K562 (cell line): ENCODE measurements around the gene LMBR1L. TPM values are rescaled to one million over a fixed set of nuclear protein-coding genes. Genes with fewer than 3 reads are reported as not detected.

Source experiments
- ATF7 ChIP-seq: fragments of 450-650 bp; IDR thresholded peaks from 2 replicates; pipeline ENCODE4 v1.7.1; 2014; ENCODE audit warnings: mild to moderate bottlenecking, moderate library complexity
- BDP1 ChIP-seq: IDR thresholded peaks from 3 replicates; pipeline ENCODE4 v1.6.1; 2011; ENCODE audit not compliant: insufficient read length, insufficient read depth
- CCAR2 ChIP-seq: fragments of 200-400 bp; formaldehyde crosslinking; IDR thresholded peaks from 2 replicates; pipeline ENCODE4 v1.6.1; 2017; ENCODE audit warnings: mild to moderate bottlenecking, low read depth, low read length
- CEBPB ChIP-seq: fragments of 450-650 bp; IDR thresholded peaks from 2 replicates; pipeline ENCODE4 v1.6.1; 2016; ENCODE audit warnings: missing genetic modification characterization, missing compliant biosample characterization
- HDAC6 ChIP-seq: IDR thresholded peaks from 2 replicates; pipeline ENCODE4 v1.6.1; 2012; ENCODE audit warnings: low read depth, mild to moderate bottlenecking, control low read depth, inconsistent platforms, low read length, moderate library complexity
- HMG20A ChIP-seq: fragments of 450-650 bp; formaldehyde crosslinking; conservative IDR thresholded peaks from 2 replicates; pipeline ENCODE4 v1.4.0; 2020; ENCODE audit warnings: mild to moderate bottlenecking, mixed read lengths
- KDM5B ChIP-seq: fragments of 200-600 bp; sonication (generic); IDR thresholded peaks from 2 replicates; pipeline ENCODE4 v1.6.1; 2012; ENCODE audit warnings: low read depth, mild to moderate bottlenecking, moderate library complexity, low read length, control low read depth, inconsistent platforms; ENCODE audit not compliant: insufficient replicate concordance
- LCOR ChIP-seq: sonication (generic); formaldehyde crosslinking; IDR thresholded peaks from 2 replicates; pipeline ENCODE4 v1.8.0; 2022; ENCODE audit warnings: mild to moderate bottlenecking, missing genetic modification reagents
- MEF2A ChIP-seq: IDR thresholded peaks from 2 replicates; pipeline ENCODE4 v1.6.1; 2011; ENCODE audit warnings: low read depth, mild to moderate bottlenecking, low read length, moderate library complexity; ENCODE audit not compliant: control insufficient read depth
- NCOR1 ChIP-seq: fragments of 450-650 bp; IDR thresholded peaks from 2 replicates; pipeline ENCODE4 v1.6.1; 2016; ENCODE audit warnings: mild to moderate bottlenecking, moderate library complexity
- NONO ChIP-seq, 2 experiments: fragments of 200-400 bp in 1 of 2; fragments of 450-650 bp in 1 of 2; formaldehyde crosslinking in 1 of 2; IDR thresholded peaks; 2 replicates each; pipeline ENCODE4 v1.6.1; 2017; ENCODE audit warnings: low read depth in 2 of 2, mild to moderate bottlenecking in 2 of 2, moderate library complexity in 2 of 2, low read length in 1 of 2
- NR4A1 ChIP-seq, 2 experiments: fragments of 250-450 bp in 1 of 2; fragments of 450-650 bp in 1 of 2; sonication (Bioruptor Pico) in 1 of 2; IDR thresholded peaks; 2 replicates each; pipeline versions ENCODE4 v1.4.0 to v1.6.1; 2016 to 2020; ENCODE audit warnings: mild to moderate bottlenecking in 2 of 2, missing compliant biosample characterization in 1 of 2, missing genetic modification characterization in 1 of 2, moderate library complexity in 1 of 2
- PHTF2 ChIP-seq: fragments of 250-450 bp; sonication (Bioruptor Pico); IDR thresholded peaks from 2 replicates; pipeline ENCODE4 v1.5.0; 2021; ENCODE audit warnings: mild to moderate bottlenecking
- POLR2G ChIP-seq: fragments of 200-400 bp; formaldehyde crosslinking; IDR thresholded peaks from 2 replicates; pipeline ENCODE4 v1.6.1; 2017; ENCODE audit warnings: low read depth, mild to moderate bottlenecking, antibody characterized with exemption, low read length, moderate library complexity
- POLR2H ChIP-seq: IDR thresholded peaks from 2 replicates; pipeline ENCODE4 v1.6.1; 2016; ENCODE audit warnings: missing genetic modification characterization, low read depth, mild to moderate bottlenecking, control low read depth, missing compliant biosample characterization, moderate library complexity
- PRPF4 ChIP-seq: fragments of 200-400 bp; formaldehyde crosslinking; IDR thresholded peaks from one replicate; pipeline ENCODE4 v1.6.1; 2017; ENCODE audit warnings: low read length, low read depth, mild to moderate bottlenecking; ENCODE audit not compliant: insufficient read depth, poor library complexity, severe bottlenecking
- RBM17 ChIP-seq: fragments of 200-400 bp; formaldehyde crosslinking; IDR thresholded peaks from 2 replicates; pipeline ENCODE4 v1.6.1; 2017; ENCODE audit warnings: low read depth, mild to moderate bottlenecking, low read length, borderline replicate concordance
- RBM22 ChIP-seq: fragments of 200-400 bp; formaldehyde crosslinking; IDR thresholded peaks from 2 replicates; pipeline ENCODE4 v1.6.1; 2018; ENCODE audit warnings: low read length, low read depth; ENCODE audit not compliant: poor library complexity, severe bottlenecking
- SNIP1 ChIP-seq: fragments of 450-650 bp; IDR thresholded peaks from 2 replicates; pipeline ENCODE4 v1.7.1; 2017; ENCODE audit warnings: low read depth, mild to moderate bottlenecking
- TEAD4 ChIP-seq, 2 experiments: sonication (generic) in 1 of 2; formaldehyde crosslinking in 1 of 2; IDR thresholded peaks; 2 replicates each; pipeline versions ENCODE4 v1.6.1 to v1.8.0; 2012 to 2022; ENCODE audit warnings: borderline replicate concordance in 1 of 2, inconsistent platforms in 1 of 2, low read length in 1 of 2, mild to moderate bottlenecking in 1 of 2, missing genetic modification reagents in 1 of 2
- ZNF431 ChIP-seq: sonication (generic); formaldehyde crosslinking; IDR thresholded peaks from 2 replicates; pipeline ENCODE4 v1.8.0; 2022; ENCODE audit warnings: mild to moderate bottlenecking, missing genetic modification reagents
- ZNF707 ChIP-seq: fragments of 250-450 bp; sonication (Bioruptor Pico); conservative IDR thresholded peaks from 2 replicates; pipeline ENCODE4 v1.8.0; 2022; ENCODE audit warnings: inconsistent platforms, mild to moderate bottlenecking, moderate library complexity
- polyA plus RNA-seq, 8 experiments: library from polyadenylated mRNA; depleted of rRNA in 4 of 8; stranded (reverse) in 5 of 8; unstranded in 3 of 8; fragments of >200 nt; fragmentation: Nextera tagmentation in 2 of 8; fragmentation: Illumina TruSeq in 1 of 8; extraction: Ambion mirVana in 2 of 8; extraction: Trizol in 1 of 8; gene quantifications; 2 replicates each; pipeline versions ENCODE4 v1.2.1 to v1.2.3, GENCODE V29; 2011 to 2014; ENCODE audit warnings: inconsistent platforms in 1 of 8, missing spikeins in 1 of 8
- total RNA-seq, 7 experiments: library from RNA; depleted of rRNA in 6 of 7; stranded (reverse); fragments of >200 nt in 6 of 7; fragmentation: Illumina TruSeq in 2 of 7; extraction: Trizol in 2 of 7; gene quantifications; 2 replicates each; pipeline versions ENCODE4 v1.2.1 to v1.2.3, GENCODE V29; 2011 to 2021; ENCODE audit warnings: low replicate concordance in 1 of 7
- TF ChIP-seq, protein P1 (sequence below), 2 experiments: IDR thresholded peaks in 1 of 2; conservative IDR thresholded peaks in 1 of 2; 2 replicates each; pipeline ENCODE4 v1.6.1; 2016; ENCODE audit warnings: low read depth in 2 of 2, mild to moderate bottlenecking in 1 of 2, missing compliant biosample characterization in 1 of 2, missing genetic modification characterization in 1 of 2, moderate library complexity in 1 of 2
- TF ChIP-seq, protein P2 (sequence below): sonication (generic); formaldehyde crosslinking; IDR thresholded peaks from 2 replicates; pipeline ENCODE4 v1.8.0; 2022; ENCODE audit warnings: mild to moderate bottlenecking, missing genetic modification reagents

LMBR1L gene
- total and polyA plus RNA-seq, 9 of the 15 experiments (the other 6 are each of a cell fraction or from before 2014, with no cell fraction given), result 2.5 to 57.0 (median 31.1) TPM

- TF ChIP-seq, protein P1, sequence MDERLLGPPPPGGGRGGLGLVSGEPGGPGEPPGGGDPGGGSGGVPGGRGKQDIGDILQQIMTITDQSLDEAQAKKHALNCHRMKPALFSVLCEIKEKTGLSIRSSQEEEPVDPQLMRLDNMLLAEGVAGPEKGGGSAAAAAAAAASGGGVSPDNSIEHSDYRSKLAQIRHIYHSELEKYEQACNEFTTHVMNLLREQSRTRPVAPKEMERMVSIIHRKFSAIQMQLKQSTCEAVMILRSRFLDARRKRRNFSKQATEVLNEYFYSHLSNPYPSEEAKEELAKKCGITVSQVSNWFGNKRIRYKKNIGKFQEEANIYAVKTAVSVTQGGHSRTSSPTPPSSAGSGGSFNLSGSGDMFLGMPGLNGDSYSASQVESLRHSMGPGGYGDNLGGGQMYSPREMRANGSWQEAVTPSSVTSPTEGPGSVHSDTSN (CRISPR knock-in tag; IDR thresholded peaks at IDR 0.05; ENCODE audit: low read depth), result no peak
- TF ChIP-seq, protein P1 (tag; conservative IDR thresholded peaks at IDR 0.05; ENCODE audit: low read depth), result no peak
- no peak for TF ChIP-seq CEBPB (tag)
- no peak for TF ChIP-seq ZNF707 (CRISPR knock-in tag)
- peak; percentile 26; the same call in 1 of the 2 replicates for TF ChIP-seq ATF7
- 0 out of 2 replicates have a peak, but pooled peaks have one; percentile 52 for TF ChIP-seq MEF2A
- TF ChIP-seq HDAC6, result no peak
- peak; percentile 98 for TF ChIP-seq POLR2H (tag)
- TF ChIP-seq BDP1, result no peak
- TF ChIP-seq NCOR1, result peak; percentile 41; the same call in 1 of the 2 replicates
- peak; percentile 100 for TF ChIP-seq RBM22
- no peak for TF ChIP-seq ZNF431 (CRISPR knock-in tag)
- TF ChIP-seq PRPF4, result peak; percentile 97
- no peak for TF ChIP-seq LCOR (CRISPR knock-in tag)
- no peak for TF ChIP-seq HMG20A (CRISPR knock-in tag)
- TF ChIP-seq, protein P2, sequence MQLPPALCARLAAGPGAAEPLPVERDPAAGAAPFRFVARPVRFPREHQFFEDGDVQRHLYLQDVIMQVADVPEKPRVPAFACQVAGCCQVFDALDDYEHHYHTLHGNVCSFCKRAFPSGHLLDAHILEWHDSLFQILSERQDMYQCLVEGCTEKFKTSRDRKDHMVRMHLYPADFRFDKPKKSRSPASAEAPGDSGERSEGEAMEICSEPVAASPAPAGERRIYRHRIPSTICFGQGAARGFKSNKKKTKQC, result peak; percentile 95
- no peak for TF ChIP-seq SNIP1
- TF ChIP-seq NONO (IDR thresholded peaks at IDR 0.05; ENCODE audit: low read depth in 2 of 2, low read length in 1 of 2), result peak; percentile 57 to 59; a peak in 3 of 4 replicates
- TF ChIP-seq TEAD4 (IDR thresholded peaks at IDR 0.05; ENCODE audit: low read length), result no peak
- TF ChIP-seq TEAD4 (CRISPR knock-in tag; IDR thresholded peaks at IDR 0.05; ENCODE audit: borderline replicate concordance), result 0 out of 2 replicates have a peak, but pooled peaks have one; percentile 64
- TF ChIP-seq KDM5B, result peak; percentile 98
- TF ChIP-seq PHTF2 (CRISPR knock-in tag), result no peak
- peak; percentile 98 for TF ChIP-seq POLR2G
- TF ChIP-seq NR4A1 (CRISPR knock-in tag; IDR thresholded peaks at IDR 0.05), result no peak; the same call in none of the 2 replicates
- no peak for TF ChIP-seq NR4A1 (tag; IDR thresholded peaks at IDR 0.05)
- TF ChIP-seq CCAR2, result no peak
- no peak for TF ChIP-seq RBM17
These were observed 20.6 kb upstream of the LMBR1L start, which contains the start of gene TUBA1B (continued) for GRCh38 chr12:49131051-49131893.
